Aorta (tissue), 5 donors: ENCODE measurements around the gene GJC1. TPM values are rescaled to one million over a fixed set of nuclear protein-coding genes. Genes with fewer than 3 reads are reported as not detected.
"Not testable (repeated sequence)": the region's sequence is repeated elsewhere in the genome, so short reads cannot be mapped to it uniquely, and the experiment has no call there.

Experiments
- ATAC-seq: fragments of 200-7000 bp; cut with Tn5 transposase; one replicate; pipeline ENCODE4 v1.9.1; 2022; ENCODE audit warnings: moderate library complexity; ENCODE audit not compliant: low FRiP score
- DNase-seq, 2 donors: peaks; one replicate each; pipeline ENCODE4 v3.0.0-alpha.2; 2020
- H3K27ac ChIP-seq, 2 donors: one replicate each; pipeline ENCODE4 v1.5.1; 2013; ENCODE audit warnings: low read length in 2 of 2, mild to moderate bottlenecking in 2 of 2, moderate library complexity in 2 of 2, control low read depth in 1 of 2, inconsistent platforms in 1 of 2, low read depth in 1 of 2
- H3K27me3 ChIP-seq, 2 donors: one replicate each; pipeline ENCODE4 v1.6.1; 2013; ENCODE audit warnings: control low read depth in 1 of 2, low read length in 1 of 2, mild to moderate bottlenecking in 1 of 2, moderate library complexity in 1 of 2; ENCODE audit not compliant: insufficient read depth in 2 of 2, control insufficient read depth in 1 of 2
- H3K36me3 ChIP-seq, 2 donors: one replicate each; pipeline ENCODE4 v1.6.1; 2013; ENCODE audit warnings: control low read depth in 1 of 2, low read length in 1 of 2, mild to moderate bottlenecking in 1 of 2; ENCODE audit not compliant: insufficient read depth in 2 of 2, control insufficient read depth in 1 of 2
- H3K4me1 ChIP-seq, 2 donors: one replicate each; pipeline ENCODE4 v1.6.1; 2013; ENCODE audit warnings: low read length in 2 of 2, control low read depth in 1 of 2, mild to moderate bottlenecking in 1 of 2, moderate library complexity in 1 of 2; ENCODE audit not compliant: insufficient read depth in 2 of 2, control insufficient read depth in 1 of 2
- H3K4me3 ChIP-seq, 2 donors: one replicate each; pipeline ENCODE4 v1.5.1; 2013; ENCODE audit warnings: low read length in 2 of 2, control low read depth in 1 of 2, mild to moderate bottlenecking in 1 of 2
- H3K9me3 ChIP-seq: one replicate; pipeline ENCODE4 v1.6.1; 2013; ENCODE audit warnings: mild to moderate bottlenecking, low read length; ENCODE audit not compliant: control insufficient read depth
- WGBS, 2 donors: extraction: QIAGEN DNeasy Blood & Tissue Kit; methylation state at CpG; one replicate each; pipeline ENCODE4 v1.1.7; 2013; 5-methylcytosine and 5-hydroxymethylcytosine counted together
- intact Hi-C, 2 donors: fragments of 100-400 bp; cut with DNase I; formaldehyde crosslinking; loops; one replicate each; pipeline versions ENCODE4 v1.14.2 to v1.15.0; 2022
- polyA plus RNA-seq, 2 donors: library from polyadenylated mRNA; stranded (reverse); fragments of 200-250 nt; gene quantifications; one replicate each; pipeline ENCODE4 v1.2.3, GENCODE V29; 2013
- total RNA-seq, 2 donors: library from RNA; stranded (reverse); fragmentation: NEBNext Ultra II Directional; extraction: Animal tissue kit (Norgen Biotek cat#: 25700); gene quantifications; one replicate each; pipeline ENCODE4 v1.2.1, GENCODE V29; 2021
- donor health status: healthy with polysubstance abuse.
- donor health status: Bipolar disorder and iron deficiency.
- donor health status: DM: no; HTN: no; CAD: no.
- donor health status: DM: no; HTN: no; CAD: no.
- donor health status: DM: yes; HTN: yes; CAD: no.

Gene GJC1
- total and polyA plus RNA-seq, 4 donors: 2.9 to 34.3 (median 14.7) TPM

DNA sequence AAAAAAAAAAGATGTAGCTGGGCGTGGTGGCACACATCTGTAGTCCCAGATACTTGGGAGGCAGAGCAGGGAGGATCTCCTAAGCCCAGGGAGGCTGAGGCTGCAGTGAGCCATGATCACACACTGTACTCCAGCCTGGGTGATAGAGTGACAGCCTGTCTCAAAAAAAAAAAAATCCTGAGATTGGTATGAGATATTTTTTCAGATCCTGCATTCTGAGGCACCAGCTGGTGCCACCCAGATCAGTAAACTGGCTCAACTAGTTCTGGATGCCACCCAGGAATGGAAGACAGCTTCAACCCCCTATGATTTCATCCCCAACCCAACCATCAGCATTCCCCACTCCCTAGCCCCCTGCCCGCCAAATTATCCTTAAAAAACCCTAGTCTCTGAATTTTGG lies 7.1 kb upstream of the GJC1 start:
- Histone ChIP-seq H3K4me3 (no peak overlapping the region), H3K36me3 (no peaks in the 10 kb centered on the region), H3K9me3 (no peaks in the 10 kb centered on the region), H3K4me1 (no peaks in the 10 kb centered on the region), H3K27ac (no peak overlapping the region), H3K27me3 (no peaks in the 10 kb centered on the region)
- no peak for ATAC-seq
- peak; percentile 6 to 12 for DNase-seq
- intact Hi-C loops: no loop called here
- 76 to 95% methylated on average over 2 of the region's 2 CpGs for WGBS, 2 donors

DNA sequence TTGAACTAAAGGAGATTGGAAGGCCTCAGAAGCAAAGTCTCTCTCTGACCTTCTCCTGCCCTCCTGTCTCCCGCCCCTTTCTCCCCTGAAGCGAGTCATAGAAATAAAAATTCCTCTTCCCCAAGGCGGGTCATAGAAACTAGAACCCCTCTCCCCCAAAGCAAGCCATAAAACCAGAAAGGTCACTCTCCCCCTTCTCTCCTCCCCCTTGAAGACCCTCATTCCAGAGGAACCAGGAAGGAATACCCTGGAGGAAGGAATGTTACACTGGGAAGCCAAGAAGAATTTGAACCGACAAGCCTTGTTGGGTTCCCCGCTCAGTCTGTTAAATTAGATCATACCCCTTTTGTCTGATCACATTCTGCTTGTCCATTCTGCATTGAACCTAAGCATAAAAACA lies 2.7 kb upstream of the GJC1 start:
- DNase-seq: no peak
- intact Hi-C loops: loop anchor here in 1 of 2 donors (5.0 kb wide), 1 partner anchor 56 kb away; no protein-coding TSS in a partner anchor

DNA sequence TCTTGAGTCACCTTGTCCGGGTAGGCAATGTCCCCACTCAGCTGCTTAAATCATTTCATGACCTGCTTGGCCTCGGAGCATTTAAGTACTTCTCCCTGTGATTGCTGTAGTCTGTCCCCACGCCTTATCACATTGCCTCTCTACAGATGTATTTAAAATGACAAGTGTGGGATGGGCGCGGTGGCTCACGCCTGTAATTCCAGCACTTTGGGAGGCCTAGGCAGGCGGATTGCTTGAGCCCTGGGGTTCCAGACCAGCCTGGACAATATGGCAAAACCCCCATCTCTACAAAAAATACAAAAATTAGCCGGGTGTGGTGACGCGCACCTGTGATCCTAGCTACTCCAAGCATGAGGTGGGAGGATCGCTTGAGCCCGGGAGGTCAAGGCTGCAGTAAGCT lies 1.3 kb upstream of the GJC1 start:
- 92 to 94% methylated on average over 12 of the region's 12 CpGs for WGBS, 2 donors
- intact Hi-C loops: loop anchor here (2.0 to 5.0 kb wide), 2 partner anchors 53 to 54 kb away; no protein-coding TSS in a partner anchor
- H3K36me3 ChIP-seq: no peaks in the 10 kb centered on the region
- no peak overlapping the region for H3K4me3 ChIP-seq
- no peaks in the 10 kb centered on the region for H3K27me3 ChIP-seq
- H3K9me3 ChIP-seq: no peaks in the 10 kb centered on the region
- ATAC-seq (no peak), DNase-seq (peak; percentile 17 to 21)
- H3K27ac ChIP-seq: no peak overlapping the region
- peaks cover 0 to 4% of the 10 kb centered on the region in 2 donors for H3K4me1 ChIP-seq

More for the DNA sequence above, 2.7 kb upstream of the GJC1 start:
- H3K4me3 ChIP-seq: no peak overlapping the region
- H3K27ac ChIP-seq: no peak overlapping the region
- no peaks in the 10 kb centered on the region for H3K36me3 ChIP-seq
- 93% methylated on average over 5 of the region's 5 CpGs for WGBS, 2 donors
- no peak for ATAC-seq
- no peaks in the 10 kb centered on the region for H3K27me3 ChIP-seq
- H3K4me1 ChIP-seq: peaks cover 0 to 1% of the 10 kb centered on the region in 2 donors
- no peaks in the 10 kb centered on the region for H3K9me3 ChIP-seq

DNA sequence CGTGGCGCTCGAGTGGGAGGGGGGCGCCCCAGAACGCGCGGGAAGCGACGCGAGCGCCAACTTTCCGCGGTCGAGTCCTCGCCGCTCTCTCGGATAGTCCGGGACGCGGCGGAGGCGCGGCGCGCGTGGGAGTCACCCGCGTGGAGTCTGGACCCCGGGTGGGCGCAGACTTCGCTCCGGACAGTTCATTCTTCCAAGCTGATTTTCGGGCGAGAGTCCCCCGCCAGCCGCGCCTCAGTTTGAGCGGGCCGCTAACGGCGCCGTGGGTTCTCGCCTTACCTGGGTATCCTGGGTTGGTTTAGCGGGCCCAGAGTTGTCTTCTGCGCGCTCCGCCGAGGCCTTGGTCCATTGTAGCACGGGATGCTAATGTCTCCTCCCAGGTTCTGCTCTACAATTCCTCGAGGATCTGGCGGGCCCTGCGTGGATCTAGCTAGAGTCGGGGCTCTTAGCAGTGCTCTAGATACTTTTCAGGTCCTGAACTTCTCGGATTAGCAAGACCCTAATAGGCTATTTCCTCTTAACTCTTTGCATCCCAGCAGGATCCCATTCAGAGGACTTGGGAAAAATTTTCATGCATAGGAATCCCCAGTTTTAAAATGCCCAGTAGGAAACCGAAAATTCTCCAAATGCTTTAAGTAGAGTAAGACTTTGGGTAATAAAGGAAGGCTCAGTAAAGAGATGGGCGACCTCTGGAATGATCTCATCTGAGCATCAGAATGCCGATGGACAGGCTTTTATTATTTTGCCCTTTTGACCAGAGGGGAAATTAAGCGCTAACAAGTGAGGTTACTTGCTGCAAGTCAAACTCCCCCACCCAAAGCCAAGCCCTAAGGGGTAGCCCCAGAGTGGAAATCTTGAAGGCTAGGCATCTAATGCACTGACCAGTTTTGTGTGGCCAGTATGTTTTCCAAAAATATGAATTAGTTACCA lies 537 bp upstream of the GJC1 start:
- Histone ChIP-seq H3K4me3 (peak overlapping the region; percentile 29 to 89), H3K27me3 (no peaks in the 10 kb centered on the region), H3K27ac (no peak overlapping the region), H3K9me3 (no peaks in the 10 kb centered on the region), H3K36me3 (no peaks in the 10 kb centered on the region), H3K4me1 (peaks cover 0 to 4% of the 10 kb centered on the region in 2 donors)
- intact Hi-C loops: loop anchor here (2.0 to 5.0 kb wide), 2 partner anchors 52 to 53 kb away; no protein-coding TSS in a partner anchor
- peak; percentile 56 for ATAC-seq
- DNase-seq: peak; percentile 42 to 75
- WGBS, 2 donors: 5 to 8% methylated on average over 41 to 58 of the region's 58 CpGs

DNA sequence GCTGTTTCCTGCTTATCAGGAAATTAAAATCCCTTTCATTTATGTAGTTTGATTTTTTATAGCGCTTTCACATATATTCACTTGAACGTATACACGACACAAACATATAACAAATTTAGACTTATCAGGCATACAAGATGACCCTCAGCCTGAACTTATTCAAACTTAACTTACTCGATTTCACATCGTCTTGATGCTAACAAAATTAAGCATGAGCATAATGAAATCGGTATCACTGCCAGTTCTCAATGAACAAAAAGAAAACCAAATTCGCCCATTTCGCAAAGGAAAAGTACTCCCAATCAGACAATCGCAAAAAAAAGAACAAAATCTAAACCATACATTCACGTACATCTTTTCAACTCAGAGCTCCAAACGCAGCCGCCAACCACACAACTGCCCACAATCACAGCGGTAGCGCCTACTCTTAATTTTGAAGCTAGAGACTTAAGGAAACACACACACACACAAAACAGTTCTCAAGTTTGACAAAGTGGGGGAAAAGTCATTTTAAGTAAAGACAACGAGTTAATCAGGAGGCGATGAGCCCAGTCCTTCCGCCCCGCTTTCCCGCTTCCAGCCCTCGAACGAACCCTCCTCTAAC lies 1.1 kb downstream of the GJC1 start:
- Histone ChIP-seq H3K4me3 (peak overlapping the region; percentile 29 to 89), H3K27ac (peak overlapping the region; percentile 15 to 24), H3K27me3 (no peaks in the 10 kb centered on the region), H3K9me3 (no peaks in the 10 kb centered on the region), H3K4me1 (peaks cover 0 to 4% of the 10 kb centered on the region in 2 donors), H3K36me3 (no peaks in the 10 kb centered on the region)
- DNase-seq (peak in 1 of 2 donors; percentile 39), ATAC-seq (peak; percentile 40)
- WGBS, 2 donors: 1% methylated on average over 21 of the region's 21 CpGs
- intact Hi-C loops: loop anchor here (5.0 kb wide), 2 partner anchors 33 to 37 kb away; no protein-coding TSS in a partner anchor

DNA sequence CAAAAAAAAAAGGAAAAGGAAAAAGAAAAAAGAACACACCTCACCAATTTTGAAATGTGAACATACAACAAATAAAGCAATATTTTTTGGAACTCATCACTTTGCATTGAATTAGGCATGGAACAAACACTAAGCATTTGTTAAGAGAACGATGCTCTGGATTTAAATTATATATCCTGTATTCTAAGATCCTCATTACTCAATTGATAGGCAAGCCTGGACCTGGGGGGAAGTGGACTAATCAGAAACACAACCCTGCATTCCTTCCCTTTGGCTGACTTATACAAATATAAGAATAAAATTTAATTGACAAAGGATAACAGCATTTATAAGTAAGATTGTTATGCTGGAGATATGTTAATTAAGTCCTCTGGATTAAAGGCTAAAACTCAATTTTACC lies 2.2 kb downstream of the GJC1 start:
- intact Hi-C loops: loop anchor here (5.0 kb wide), 2 partner anchors 34 to 36 kb away; no protein-coding TSS in a partner anchor
- no peaks in the 10 kb centered on the region for H3K27me3 ChIP-seq
- no peak overlapping the region for H3K27ac ChIP-seq
- 23 to 42% methylated on average over 1 of the region's 1 CpG for WGBS, 2 donors
- DNase-seq (no peak), ATAC-seq (no peak)
- no peaks in the 10 kb centered on the region for H3K9me3 ChIP-seq
- peaks cover 0 to 4% of the 10 kb centered on the region in 2 donors for H3K4me1 ChIP-seq
- H3K36me3 ChIP-seq: no peaks in the 10 kb centered on the region
- H3K4me3 ChIP-seq: no peak overlapping the region

DNA sequence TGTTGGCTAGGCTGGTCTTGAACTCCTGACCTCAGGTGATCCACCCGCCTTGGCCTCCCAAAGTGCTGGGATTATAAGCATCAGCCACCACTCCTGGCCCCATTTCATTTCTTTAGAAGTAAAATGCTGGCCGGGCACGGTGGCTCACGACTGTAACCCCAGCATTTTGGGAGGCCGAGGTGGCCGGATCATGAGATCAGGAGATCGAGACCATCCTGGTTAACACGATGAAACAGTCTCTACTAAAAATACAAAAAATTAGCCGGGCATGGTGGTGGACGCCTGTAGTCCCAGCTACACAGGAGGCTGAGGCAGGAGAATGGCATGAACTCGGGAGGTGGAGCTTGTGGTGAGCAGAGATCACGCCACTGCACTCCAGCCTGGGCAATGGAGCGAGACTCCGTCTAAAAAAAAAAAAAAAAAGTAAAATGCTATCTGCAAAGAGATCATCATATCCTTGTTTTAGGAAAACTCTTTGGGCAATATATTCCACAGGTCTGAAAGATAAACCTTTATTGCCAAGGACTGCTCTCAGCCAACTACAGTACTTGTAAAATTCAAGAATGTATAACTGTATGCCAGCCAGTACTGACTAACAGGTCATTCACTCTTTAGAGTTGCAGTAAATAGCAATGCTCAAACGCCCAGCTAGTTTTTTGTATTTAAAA lies 3.8 kb downstream of the GJC1 start:
- intact Hi-C loops: loop anchor here (5.0 kb wide), 2 partner anchors 34 to 36 kb away; no protein-coding TSS in a partner anchor

DNA sequence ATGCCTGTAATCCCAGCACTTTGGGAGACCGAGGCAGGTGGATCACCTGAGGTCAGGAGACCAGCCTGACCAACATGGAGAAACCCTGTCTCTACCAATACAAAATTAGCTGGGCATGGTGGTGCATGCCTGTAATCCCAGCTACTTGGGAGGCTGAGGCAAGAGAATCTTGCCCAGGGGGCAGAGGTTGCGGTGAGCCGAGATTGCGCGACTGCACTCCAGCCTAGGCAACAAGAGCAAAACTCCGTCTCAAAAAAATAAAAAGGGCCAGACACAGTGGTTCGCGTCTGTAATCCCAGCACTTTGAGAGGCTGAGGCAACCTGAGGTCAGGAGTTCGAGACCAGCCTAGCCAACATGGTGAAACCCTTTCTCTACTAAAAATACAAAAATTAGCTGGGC lies 4.9 kb downstream of the GJC1 start:
- not testable (repeated sequence) for H3K4me1 ChIP-seq, H3K27me3 ChIP-seq, H3K9me3 ChIP-seq, H3K36me3 ChIP-seq, H3K27ac ChIP-seq, H3K4me3 ChIP-seq, ATAC-seq
- intact Hi-C loops: loop anchor here (5.0 kb wide), 2 partner anchors 33 to 37 kb away; no protein-coding TSS in a partner anchor
- 96 to 98% methylated on average over 9 of the region's 9 CpGs for WGBS, 2 donors
- peak in 1 of 2 donors; percentile 14 for DNase-seq

More for the DNA sequence above, 3.8 kb downstream of the GJC1 start:
- 79 to 81% methylated on average over 15 of the region's 15 CpGs for WGBS, 2 donors
- DNase-seq (peak in 1 of 2 donors; percentile 16), ATAC-seq (no peak)
- Histone ChIP-seq H3K4me1 (peaks cover 0 to 4% of the 10 kb centered on the region in 2 donors), H3K27me3 (no peaks in the 10 kb centered on the region), H3K27ac (no peak overlapping the region), H3K9me3 (no peaks in the 10 kb centered on the region), H3K4me3 (no peak overlapping the region), H3K36me3 (no peaks in the 10 kb centered on the region)
